Hepatocyte (in vitro differentiated cells): ENCODE results near the gene PMEPA1. TPM values are rescaled to one million over a fixed set of nuclear protein-coding genes. Genes with fewer than 3 reads are reported as not detected.

ENCODE experiments used
- DNase-seq: peaks from one replicate; pipeline ENCODE4 v3.0.0-alpha.2; 2016; ENCODE audit warnings: low spot score
- H2AFZ ChIP-seq: fragments of 200-600 bp; sonication (generic); 2 replicates; pipeline ENCODE4 v1.6.0; 2016; ENCODE audit warnings: antibody characterized with exemption, mild to moderate bottlenecking
- H3K27ac ChIP-seq: fragments of 200-600 bp; sonication (generic); 2 replicates; pipeline ENCODE4 v1.5.1; 2016; ENCODE audit warnings: mild to moderate bottlenecking
- H3K27me3 ChIP-seq: fragments of 200-600 bp; sonication (generic); 2 replicates; pipeline ENCODE4 v1.6.1; 2016
- H3K36me3 ChIP-seq: fragments of 200-600 bp; sonication (generic); replicated peaks from 2 replicates; pipeline ENCODE4 v1.5.1; 2016; ENCODE audit warnings: low read depth; ENCODE audit not compliant: insufficient read depth
- H3K4me1 ChIP-seq: fragments of 200-600 bp; sonication (generic); 2 replicates; pipeline ENCODE4 v1.5.1; 2016; ENCODE audit warnings: mild to moderate bottlenecking, moderate library complexity; ENCODE audit not compliant: insufficient read depth
- H3K4me2 ChIP-seq: fragments of 200-600 bp; sonication (generic); 2 replicates; pipeline ENCODE4 v1.6.0; 2016
- H3K4me3 ChIP-seq: fragments of 200-600 bp; sonication (generic); 2 replicates; pipeline ENCODE4 v1.5.1; 2016; ENCODE audit warnings: mild to moderate bottlenecking
- H3K79me2 ChIP-seq: fragments of 200-600 bp; sonication (generic); 2 replicates; pipeline ENCODE4 v1.6.0; 2017; ENCODE audit warnings: mild to moderate bottlenecking
- H3K9me2 ChIP-seq: fragments of 200-600 bp; sonication (generic); replicated peaks from 2 replicates; pipeline ENCODE4 v1.6.0; 2017; ENCODE audit warnings: mild to moderate bottlenecking; ENCODE audit not compliant: insufficient read depth
- H3K9me3 ChIP-seq: fragments of 200-600 bp; sonication (generic); 2 replicates; pipeline ENCODE4 v1.5.1; 2016; ENCODE audit warnings: low read depth, mild to moderate bottlenecking
- H4K20me1 ChIP-seq: fragments of 200-600 bp; sonication (generic); 2 replicates; pipeline ENCODE4 v1.6.0; 2016; ENCODE audit warnings: mild to moderate bottlenecking; ENCODE audit not compliant: insufficient read depth, poor library complexity, severe bottlenecking
- CTCF ChIP-seq: fragments of 200-600 bp; sonication (generic); IDR thresholded peaks from 2 replicates; pipeline ENCODE4 v1.5.1; 2016; ENCODE audit warnings: antibody characterized with exemption, mild to moderate bottlenecking; ENCODE audit not compliant: poor library complexity
- EZH2 ChIP-seq: fragments of 200-600 bp; sonication (generic); IDR thresholded peaks from 2 replicates; pipeline ENCODE4 v1.6.1; 2016; ENCODE audit warnings: antibody characterized with exemption, mild to moderate bottlenecking, borderline replicate concordance
- EZH2phosphoT487 ChIP-seq: fragments of 200-600 bp; sonication (generic); IDR thresholded peaks from one replicate; pipeline ENCODE4 v1.6.1; 2018; ENCODE audit warnings: antibody characterized with exemption, mild to moderate bottlenecking, low read depth, moderate library complexity; ENCODE audit not compliant: unreplicated experiment, severe bottlenecking
- WGBS: methylation state at CpG from one replicate; pipeline ENCODE4 v1.1.6; 2016; ENCODE audit warnings: low lambda C conversion rate; ENCODE audit errors: missing lambda C conversion rate; 5-methylcytosine and 5-hydroxymethylcytosine counted together
- polyA plus RNA-seq: library from polyadenylated mRNA; unstranded; fragments of >200 nt; fragmentation: Nextera tagmentation; extraction: Ambion mirVana; gene quantifications from 2 replicates; pipeline ENCODE4 v1.2.1, GENCODE V29; 2016
- total RNA-seq: library from RNA; depleted of rRNA; stranded (reverse); fragments of >200 nt; gene quantifications from 2 replicates; pipeline ENCODE4 v1.2.3, GENCODE V29; 2014

The PMEPA1 gene
- total and polyA plus RNA-seq, 2 experiments from 2014 or later, result 6.8 to 40.3 TPM

GRCh38 chr20:57662456-57663240 lies 47.2 kb downstream of the PMEPA1 start:
- Histone ChIP-seq H4K20me1 (peaks cover 19% of the 10 kb centered on the region), H3K27ac (no peak overlapping the region), H2AFZ (no peak overlapping the region), H3K9me3 (no peaks in the 10 kb centered on the region), H3K79me2 (peaks cover 5% of the 10 kb centered on the region), H3K4me3 (no peak overlapping the region), H3K4me1 (no peaks in the 10 kb centered on the region), H3K27me3 (no peaks in the 10 kb centered on the region), H3K4me2 (no peak overlapping the region), H3K9me2 (no peaks in the 10 kb centered on the region), H3K36me3 (no peaks in the 10 kb centered on the region)
- WGBS, result 80% methylated on average over 20 of the region's 21 CpGs
- no peak for TF ChIP-seq EZH2
- no peak for TF ChIP-seq CTCF
- TF ChIP-seq EZH2phosphoT487, result no peak
- DNase-seq, result no peak

GRCh38 chr20:57661746-57662455 lies 47.9 kb downstream of the PMEPA1 start:
- H3K79me2 ChIP-seq, result peaks cover 5% of the 10 kb centered on the region
- peaks cover 14% of the 10 kb centered on the region for H4K20me1 ChIP-seq

GRCh38 chr20:57660922-57661745 lies 48.7 kb downstream of the PMEPA1 start:
- 95% methylated on average over 31 of the region's 31 CpGs for WGBS

More at GRCh38 chr20:57661746-57662455, 47.9 kb downstream of the PMEPA1 start:
- no peaks in the 10 kb centered on the region for H3K9me2 ChIP-seq
- H3K36me3 ChIP-seq, result no peaks in the 10 kb centered on the region
- TF ChIP-seq EZH2phosphoT487 (no peak), EZH2 (no peak), CTCF (no peak)
- WGBS, result 89% methylated on average over 26 of the region's 26 CpGs
- H3K27me3 ChIP-seq, result no peaks in the 10 kb centered on the region
- H2AFZ ChIP-seq, result no peak overlapping the region
- H3K4me2 ChIP-seq, result no peak overlapping the region
- H3K9me3 ChIP-seq, result no peaks in the 10 kb centered on the region
- H3K4me3 ChIP-seq, result no peak overlapping the region
- no peaks in the 10 kb centered on the region for H3K4me1 ChIP-seq
- no peak for DNase-seq
- no peak overlapping the region for H3K27ac ChIP-seq

More at GRCh38 chr20:57660922-57661745, 48.7 kb downstream of the PMEPA1 start:
- H3K27ac ChIP-seq, result no peak overlapping the region
- H3K36me3 ChIP-seq, result no peaks in the 10 kb centered on the region
- DNase-seq, result no peak
- peaks cover 14% of the 10 kb centered on the region for H4K20me1 ChIP-seq
- H3K79me2 ChIP-seq, result peaks cover 5% of the 10 kb centered on the region
- TF ChIP-seq EZH2phosphoT487, result no peak
- TF ChIP-seq CTCF, result no peak
- no peak for TF ChIP-seq EZH2
- H3K9me3 ChIP-seq, result no peaks in the 10 kb centered on the region
- no peak overlapping the region for H3K4me3 ChIP-seq
- no peaks in the 10 kb centered on the region for H3K27me3 ChIP-seq
- no peak overlapping the region for H3K4me2 ChIP-seq
- no peaks in the 10 kb centered on the region for H3K9me2 ChIP-seq
- H3K4me1 ChIP-seq, result no peaks in the 10 kb centered on the region
- H2AFZ ChIP-seq, result no peak overlapping the region
